Tibial nerve (tissue), 4 donors: Measurements from ENCODE around the gene ABLIM2.

ENCODE experiments used
- EP300 ChIP-seq, 2 donors: sonication (generic); formaldehyde crosslinking; IDR thresholded peaks; one replicate each; pipeline ENCODE4 v1.6.1; 2017; ENCODE audit warnings: antibody characterized with exemption in 2 of 2, mild to moderate bottlenecking in 1 of 2
- TF ChIP-seq, protein P1 (sequence below), 5 experiments: fragments of 200-600 bp in 3 of 5; fragments of 450-650 bp in 2 of 5; sonication (generic) in 3 of 5; IDR thresholded peaks; one replicate each; pipeline ENCODE4 v1.5.1; 2016 to 2019; ENCODE audit warnings: antibody characterized with exemption in 5 of 5, mild to moderate bottlenecking in 3 of 5, moderate library complexity in 2 of 5

DNA sequence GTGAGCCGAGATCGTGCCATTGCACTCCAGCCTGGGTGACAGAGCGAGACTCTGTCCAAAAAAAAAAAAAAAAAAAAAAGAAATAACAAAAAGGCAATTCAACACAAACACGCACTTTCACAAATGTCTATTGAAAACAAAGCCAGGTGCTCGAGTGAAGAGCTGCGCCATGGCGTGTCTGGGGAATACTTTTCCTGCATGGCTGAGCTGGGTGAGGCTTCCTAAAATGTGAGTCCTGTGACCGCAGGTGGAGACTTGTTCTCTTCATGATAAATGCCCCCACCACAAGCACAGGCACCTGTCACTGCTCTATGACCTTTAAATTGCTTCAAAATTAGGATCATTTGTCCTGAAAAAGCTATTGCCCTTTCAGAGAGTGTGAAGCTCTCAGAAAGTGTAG, 4.0 kb upstream of the ABLIM2 start:
- TF ChIP-seq EP300 (IDR thresholded peaks at IDR 0.05) = no peak
- TF ChIP-seq, protein P1, sequence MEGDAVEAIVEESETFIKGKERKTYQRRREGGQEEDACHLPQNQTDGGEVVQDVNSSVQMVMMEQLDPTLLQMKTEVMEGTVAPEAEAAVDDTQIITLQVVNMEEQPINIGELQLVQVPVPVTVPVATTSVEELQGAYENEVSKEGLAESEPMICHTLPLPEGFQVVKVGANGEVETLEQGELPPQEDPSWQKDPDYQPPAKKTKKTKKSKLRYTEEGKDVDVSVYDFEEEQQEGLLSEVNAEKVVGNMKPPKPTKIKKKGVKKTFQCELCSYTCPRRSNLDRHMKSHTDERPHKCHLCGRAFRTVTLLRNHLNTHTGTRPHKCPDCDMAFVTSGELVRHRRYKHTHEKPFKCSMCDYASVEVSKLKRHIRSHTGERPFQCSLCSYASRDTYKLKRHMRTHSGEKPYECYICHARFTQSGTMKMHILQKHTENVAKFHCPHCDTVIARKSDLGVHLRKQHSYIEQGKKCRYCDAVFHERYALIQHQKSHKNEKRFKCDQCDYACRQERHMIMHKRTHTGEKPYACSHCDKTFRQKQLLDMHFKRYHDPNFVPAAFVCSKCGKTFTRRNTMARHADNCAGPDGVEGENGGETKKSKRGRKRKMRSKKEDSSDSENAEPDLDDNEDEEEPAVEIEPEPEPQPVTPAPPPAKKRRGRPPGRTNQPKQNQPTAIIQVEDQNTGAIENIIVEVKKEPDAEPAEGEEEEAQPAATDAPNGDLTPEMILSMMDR (IDR thresholded peaks at IDR 0.05) = no peak
